Activated T-helper 17 cell treated with anti-CD3 and anti-CD28 coated beads, Interleukin-2, amount 50 U/mL, for 72 hours (primary cell): ENCODE measurements around the gene KARS1. TPM values are rescaled to one million over a fixed set of nuclear protein-coding genes. Genes with fewer than 3 reads are reported as not detected.
A peak's percentile ranks its signal among the peaks of the same experiment; 100 is the strongest.
"Not testable (repeated sequence)": the region's sequence is repeated elsewhere in the genome, so short reads cannot be mapped to it uniquely, and the experiment has no call there.

Source experiments
- ATAC-seq: fragments of 150-1000 bp; cut with Tn5 transposase; replicated peaks from 2 replicates; pipeline ENCODE4 v1.10.0; 2021; ENCODE audit warnings: mild to moderate bottlenecking, moderate library complexity
- H3K27ac Mint-ChIP-seq: one replicate; pipeline ENCODE4 v1.8.0; 2022; ENCODE audit warnings: mixed read lengths
- H3K27me3 Mint-ChIP-seq: one replicate; pipeline ENCODE4 v1.8.0; 2022; ENCODE audit warnings: mixed read lengths
- H3K36me3 Mint-ChIP-seq: one replicate; pipeline ENCODE4 v1.8.0; 2022; ENCODE audit warnings: low read depth, mild to moderate bottlenecking, mixed read lengths
- H3K4me1 Mint-ChIP-seq: one replicate; pipeline ENCODE4 v1.8.0; 2022; ENCODE audit warnings: mixed read lengths
- H3K4me3 Mint-ChIP-seq: one replicate; pipeline ENCODE4 v1.8.0; 2022; ENCODE audit warnings: mild to moderate bottlenecking, mixed read lengths
- H3K9me3 Mint-ChIP-seq: one replicate; pipeline ENCODE4 v1.8.0; 2022; ENCODE audit warnings: mixed read lengths
- total RNA-seq, 2 donors: library from RNA; stranded (reverse); gene quantifications; one replicate each; pipeline ENCODE4 v1.2.3, GENCODE V29; 2022

The KARS1 gene
- total RNA-seq, 2 donors from 2014 or later, result 153 to 269 TPM

DNA sequence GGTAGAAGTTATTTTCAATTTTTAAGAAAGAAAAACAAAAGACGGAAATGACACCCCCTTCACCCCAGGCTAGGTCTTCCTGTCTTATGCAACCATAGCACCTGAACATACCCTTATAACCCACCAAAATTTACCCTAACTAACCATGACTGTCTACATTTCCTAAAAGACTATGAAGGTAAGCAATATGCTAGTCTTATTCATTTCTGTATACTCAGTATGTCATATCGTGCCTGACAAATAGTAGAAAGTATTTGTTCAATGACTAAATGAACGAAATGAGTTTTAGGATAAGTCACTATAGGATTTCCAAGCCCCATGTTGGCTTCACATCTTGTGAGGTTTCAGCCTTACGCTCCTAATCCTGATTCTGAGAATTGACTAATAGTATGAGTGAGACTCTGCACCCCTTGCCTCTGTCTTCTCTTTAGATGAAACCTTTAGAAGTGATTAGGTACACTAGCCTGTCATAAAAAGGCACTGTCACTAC, 30.9 kb downstream of the KARS1 start:
- ATAC-seq, result peak; percentile 93
- H3K4me3 Mint-ChIP-seq, result peak overlapping the region; percentile 71
- H3K36me3 Mint-ChIP-seq, result peaks cover 89% of the 10 kb centered on the region
- H3K4me1 Mint-ChIP-seq, result peaks cover 29% of the 10 kb centered on the region
- H3K27ac Mint-ChIP-seq, result peak overlapping the region; percentile 86
- no peaks in the 10 kb centered on the region for H3K9me3 Mint-ChIP-seq
- no peaks in the 10 kb centered on the region for H3K27me3 Mint-ChIP-seq

DNA sequence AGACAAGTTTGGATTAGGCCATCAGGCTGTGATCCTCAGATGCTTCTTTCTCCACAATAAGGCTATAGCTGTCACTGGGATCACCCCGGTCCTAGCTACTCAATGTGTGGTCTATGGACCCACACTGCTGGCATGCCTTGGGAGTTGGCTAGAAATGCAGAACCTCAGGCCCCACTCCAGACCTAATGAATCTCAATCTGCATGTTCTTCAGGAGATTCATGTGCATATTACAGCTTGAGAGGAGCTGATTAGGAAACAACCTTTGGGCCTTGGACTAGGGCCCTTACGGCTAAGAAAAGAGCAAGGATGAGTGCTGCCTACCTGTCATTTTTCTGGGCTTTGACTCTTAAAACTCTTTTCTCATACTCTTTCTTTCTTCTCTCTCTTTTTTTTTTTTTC, 31.8 kb downstream of the KARS1 start:
- H3K27me3 Mint-ChIP-seq, result no peaks in the 10 kb centered on the region
- peaks cover 88% of the 10 kb centered on the region for H3K36me3 Mint-ChIP-seq
- peak overlapping the region; percentile 86 for H3K27ac Mint-ChIP-seq
- H3K4me3 Mint-ChIP-seq, result peak overlapping the region; percentile 71
- peaks cover 21% of the 10 kb centered on the region for H3K4me1 Mint-ChIP-seq
- ATAC-seq, result no peak
- H3K9me3 Mint-ChIP-seq, result no peaks in the 10 kb centered on the region

DNA sequence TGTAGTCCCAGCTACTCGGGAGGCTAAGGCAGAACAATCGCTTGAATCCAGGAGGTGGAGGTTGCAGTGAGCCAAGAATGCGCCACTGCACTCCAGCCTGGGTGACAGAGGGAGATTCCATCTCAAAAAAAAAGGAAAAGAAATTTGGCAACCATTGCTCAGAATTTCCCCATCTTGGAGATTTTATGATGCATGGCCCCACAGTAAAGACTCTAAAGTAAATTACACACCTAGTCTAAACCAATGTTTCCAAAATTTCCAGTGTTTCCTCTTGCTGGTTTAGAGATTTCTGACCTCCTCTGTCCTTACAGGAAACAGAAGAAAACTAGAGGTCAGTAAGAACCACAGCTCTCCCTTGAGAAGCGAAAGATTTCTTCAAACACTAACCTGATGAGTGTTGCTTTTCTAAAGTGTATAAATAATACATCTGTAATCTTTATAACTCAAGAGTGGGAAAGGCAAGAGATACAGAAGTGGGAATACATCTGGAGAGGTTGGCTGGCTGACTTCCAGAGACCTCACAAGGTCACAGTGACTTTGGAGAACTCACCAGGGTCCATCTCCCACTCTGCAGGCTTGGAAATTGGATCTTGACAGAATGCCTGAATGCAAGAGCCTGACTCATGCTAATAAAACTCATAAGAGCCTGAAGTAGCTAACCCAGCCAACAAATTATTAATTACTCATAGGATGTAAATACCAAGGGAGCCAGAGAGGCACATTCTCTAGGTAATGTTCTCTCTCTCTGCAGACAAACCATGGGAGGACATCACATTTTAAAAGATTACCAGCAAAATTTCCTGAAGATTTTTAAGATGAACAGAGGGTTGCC, 33.2 kb downstream of the KARS1 start:
- H3K4me1 Mint-ChIP-seq, result peaks cover 15% of the 10 kb centered on the region
- H3K27ac Mint-ChIP-seq, result no peak overlapping the region

DNA sequence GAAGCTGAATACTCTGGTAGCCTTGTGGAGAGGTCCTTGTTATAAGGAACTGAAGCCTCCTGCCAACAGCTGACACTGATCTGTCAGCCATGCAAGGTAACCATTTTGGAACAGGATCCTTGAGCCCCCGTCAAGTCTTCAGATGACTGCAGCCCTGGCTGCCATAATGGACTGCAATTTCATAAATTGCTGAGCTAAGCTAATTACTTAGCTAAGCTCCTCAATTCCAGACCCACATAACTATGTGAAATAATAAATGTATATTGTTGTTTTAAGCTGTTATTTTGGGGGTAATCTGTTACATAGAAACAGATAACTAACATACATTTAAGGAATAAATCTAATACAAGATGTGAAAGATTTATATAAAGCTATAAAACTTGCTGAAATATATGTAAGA, 41.0 kb downstream of the KARS1 start:
- H3K36me3 Mint-ChIP-seq, result peaks cover 90% of the 10 kb centered on the region
- no peaks in the 10 kb centered on the region for H3K27me3 Mint-ChIP-seq
- no peak overlapping the region for H3K27ac Mint-ChIP-seq
- ATAC-seq, result no peak
- H3K4me3 Mint-ChIP-seq, result no peak overlapping the region
- peaks cover 7% of the 10 kb centered on the region for H3K9me3 Mint-ChIP-seq
- no peaks in the 10 kb centered on the region for H3K4me1 Mint-ChIP-seq

More for the DNA sequence above, 33.2 kb downstream of the KARS1 start:
- no peaks in the 10 kb centered on the region for H3K9me3 Mint-ChIP-seq
- no peak overlapping the region for H3K4me3 Mint-ChIP-seq
- no peak for ATAC-seq
- H3K27me3 Mint-ChIP-seq, result no peaks in the 10 kb centered on the region
- H3K36me3 Mint-ChIP-seq, result peaks cover 88% of the 10 kb centered on the region

DNA sequence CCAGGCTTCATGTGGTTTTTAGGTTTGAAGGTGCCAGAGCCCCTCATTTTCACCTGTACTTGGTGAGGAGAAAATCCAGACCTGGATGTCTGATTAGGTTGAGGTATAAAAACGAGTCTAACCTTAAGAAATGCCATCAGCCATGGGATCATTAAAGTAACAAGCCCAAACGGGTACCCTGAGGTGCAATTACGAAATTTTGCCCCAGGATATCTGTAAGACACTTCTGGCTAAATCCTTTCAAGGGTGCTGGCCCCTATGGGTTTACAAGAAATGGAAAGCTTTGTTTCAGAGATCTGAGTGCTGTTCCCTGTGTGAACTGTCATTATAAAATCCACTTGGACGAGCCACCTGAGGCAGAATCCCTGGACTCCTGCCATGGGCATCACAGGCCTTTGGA, 44.2 kb downstream of the KARS1 start:
- no peak for ATAC-seq
- H3K27me3 Mint-ChIP-seq, result no peaks in the 10 kb centered on the region
- no peak overlapping the region for H3K4me3 Mint-ChIP-seq

DNA sequence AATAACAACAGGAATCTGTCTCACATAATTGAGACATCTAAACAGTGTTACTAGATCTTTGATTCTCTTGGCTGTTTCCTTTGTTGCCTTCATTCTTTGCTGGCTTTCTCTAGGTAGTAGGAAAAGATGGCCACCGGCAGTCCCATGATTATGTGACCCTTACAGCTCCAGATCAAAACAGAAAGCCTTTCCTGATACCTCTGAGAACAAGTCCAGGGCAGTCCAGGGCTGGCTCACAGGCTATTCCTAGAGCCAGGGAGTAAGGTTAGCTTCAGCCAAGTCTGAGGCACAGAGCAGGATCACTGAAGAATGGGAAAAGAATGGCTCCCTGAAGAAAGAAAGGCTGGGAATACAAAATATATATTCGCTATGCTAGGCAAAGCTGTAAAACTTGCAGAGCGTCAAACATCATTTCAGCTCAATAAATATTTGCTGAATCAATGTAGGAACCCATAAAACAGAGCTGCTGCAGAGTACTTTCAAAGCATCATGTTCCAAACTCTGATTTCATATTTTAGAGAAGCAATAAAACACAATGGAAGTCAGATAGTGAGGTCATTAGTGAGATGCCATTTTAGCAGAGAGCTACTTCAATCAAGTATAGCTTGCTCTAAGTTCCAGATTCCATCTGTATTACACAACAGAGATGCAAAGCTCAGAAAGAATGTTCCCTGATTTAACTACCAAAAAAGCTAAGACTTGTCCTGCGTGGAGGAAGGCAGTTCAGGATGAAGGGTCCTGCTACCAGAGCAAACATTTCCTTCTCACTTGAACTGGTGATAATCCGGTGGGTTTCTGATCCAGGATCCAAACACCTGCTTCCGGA, 47.8 kb downstream of the KARS1 start:
- Mint-ChIP-seq H3K27me3 (no peaks in the 10 kb centered on the region), H3K9me3 (peaks cover 7% of the 10 kb centered on the region), H3K36me3 (peaks cover 82% of the 10 kb centered on the region), H3K27ac (no peak overlapping the region), H3K4me1 (no peaks in the 10 kb centered on the region), H3K4me3 (no peak overlapping the region)
- no peak for ATAC-seq

More for the DNA sequence above, 44.2 kb downstream of the KARS1 start:
- no peak overlapping the region for H3K27ac Mint-ChIP-seq
- H3K36me3 Mint-ChIP-seq, result peaks cover 88% of the 10 kb centered on the region
- no peaks in the 10 kb centered on the region for H3K4me1 Mint-ChIP-seq
- peaks cover 7% of the 10 kb centered on the region for H3K9me3 Mint-ChIP-seq

DNA sequence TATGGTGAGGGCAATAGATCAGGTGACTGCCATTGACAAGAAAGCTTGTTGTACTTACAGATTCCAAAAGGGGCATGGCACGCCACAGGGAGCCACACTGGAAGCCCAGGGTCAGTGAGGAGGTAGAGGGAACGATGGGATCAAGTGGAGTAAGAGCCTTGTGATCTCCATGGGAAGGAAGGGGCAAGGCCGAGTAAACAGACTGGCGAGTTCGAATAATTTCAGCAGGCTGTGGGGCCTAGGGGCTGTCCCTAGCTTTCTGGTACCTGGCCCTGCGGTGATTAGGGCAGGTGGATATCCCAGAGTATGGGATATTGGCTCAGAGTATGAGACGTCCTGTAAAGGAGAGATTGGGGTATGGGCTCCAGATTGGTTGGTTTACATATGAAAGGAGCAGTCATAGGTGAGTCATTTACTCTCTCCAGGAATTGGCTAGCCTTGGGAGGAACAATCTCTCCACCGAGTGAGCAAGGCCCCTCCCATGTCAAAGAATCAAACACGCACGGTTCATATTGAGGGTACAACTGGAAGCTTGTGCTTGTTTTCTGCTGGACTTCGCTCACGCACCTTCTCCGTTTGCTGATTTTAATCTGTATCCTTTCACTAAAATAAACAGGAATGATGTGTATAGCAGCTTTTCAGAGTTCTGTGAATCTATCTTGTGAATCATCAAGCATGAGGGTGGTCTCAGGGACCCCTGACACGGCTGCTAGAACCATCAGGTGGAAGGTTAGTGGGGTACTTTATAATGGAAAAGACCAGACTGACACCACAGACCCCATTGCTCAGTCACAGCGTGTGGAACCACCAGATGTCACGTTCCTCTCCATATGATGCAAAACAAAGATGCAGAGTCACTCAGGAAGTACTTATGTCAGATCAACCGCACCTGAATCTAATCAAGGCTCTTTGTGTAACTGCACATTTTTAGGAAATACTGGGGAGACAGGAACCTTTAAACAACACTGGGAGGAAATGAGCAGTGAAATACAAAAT, 53.3 kb downstream of the KARS1 start:
- peaks cover 35% of the 10 kb centered on the region for H3K36me3 Mint-ChIP-seq
- H3K4me1 Mint-ChIP-seq, result peaks cover 4% of the 10 kb centered on the region
- no peaks in the 10 kb centered on the region for H3K9me3 Mint-ChIP-seq
- H3K27ac Mint-ChIP-seq, result peak overlapping the region; percentile 40
- no peaks in the 10 kb centered on the region for H3K27me3 Mint-ChIP-seq
- ATAC-seq, result peak; percentile 90
- peak overlapping the region; percentile 8 for H3K4me3 Mint-ChIP-seq

DNA sequence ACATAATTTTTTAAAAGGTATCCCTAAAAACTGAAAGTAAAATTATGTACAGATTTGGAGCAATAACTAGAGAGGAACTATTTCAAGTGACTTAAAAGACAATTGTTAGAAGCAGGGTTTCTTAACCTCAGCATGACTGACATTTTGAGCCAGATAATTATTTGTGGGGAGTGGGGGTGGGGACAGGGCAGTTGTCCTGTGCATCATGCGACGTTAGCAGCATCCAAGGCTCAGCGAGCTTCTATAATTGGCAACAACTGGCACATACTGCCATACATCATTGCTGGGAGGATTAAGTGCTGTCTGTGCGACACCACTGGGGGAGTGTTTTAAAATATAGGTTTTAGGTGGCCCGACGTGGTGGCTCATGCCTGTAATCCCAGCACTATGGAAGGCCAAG, 54.2 kb downstream of the KARS1 start:
- Mint-ChIP-seq H3K4me1 (peaks cover 4% of the 10 kb centered on the region), H3K27ac (no peak overlapping the region), H3K27me3 (no peaks in the 10 kb centered on the region), H3K4me3 (no peak overlapping the region), H3K36me3 (peaks cover 37% of the 10 kb centered on the region), H3K9me3 (no peaks in the 10 kb centered on the region)
- no peak for ATAC-seq

DNA sequence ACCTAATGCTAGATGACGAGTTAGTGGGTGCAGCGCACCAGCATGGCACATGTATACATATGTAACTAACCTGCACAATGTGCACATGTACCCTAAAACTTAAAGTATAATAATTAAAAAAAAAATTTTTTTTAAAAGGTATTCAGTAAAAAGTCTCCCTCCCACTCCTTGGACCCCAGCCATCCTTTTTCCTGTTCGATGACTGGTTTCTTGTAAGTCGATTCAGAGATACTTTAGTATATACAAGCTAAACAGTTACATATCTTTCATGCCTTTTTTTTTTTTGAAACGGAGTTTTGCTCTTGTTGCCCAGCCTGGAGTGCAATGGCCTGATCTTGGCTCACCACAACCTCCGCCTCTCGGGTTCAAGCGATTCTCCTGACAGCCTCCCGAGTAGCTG, 55.5 kb downstream of the KARS1 start:
- not testable (repeated sequence) for H3K9me3 Mint-ChIP-seq, H3K4me1 Mint-ChIP-seq, H3K4me3 Mint-ChIP-seq, H3K27me3 Mint-ChIP-seq, H3K27ac Mint-ChIP-seq, ATAC-seq
- peaks cover 24% of the 10 kb centered on the region for H3K36me3 Mint-ChIP-seq

DNA sequence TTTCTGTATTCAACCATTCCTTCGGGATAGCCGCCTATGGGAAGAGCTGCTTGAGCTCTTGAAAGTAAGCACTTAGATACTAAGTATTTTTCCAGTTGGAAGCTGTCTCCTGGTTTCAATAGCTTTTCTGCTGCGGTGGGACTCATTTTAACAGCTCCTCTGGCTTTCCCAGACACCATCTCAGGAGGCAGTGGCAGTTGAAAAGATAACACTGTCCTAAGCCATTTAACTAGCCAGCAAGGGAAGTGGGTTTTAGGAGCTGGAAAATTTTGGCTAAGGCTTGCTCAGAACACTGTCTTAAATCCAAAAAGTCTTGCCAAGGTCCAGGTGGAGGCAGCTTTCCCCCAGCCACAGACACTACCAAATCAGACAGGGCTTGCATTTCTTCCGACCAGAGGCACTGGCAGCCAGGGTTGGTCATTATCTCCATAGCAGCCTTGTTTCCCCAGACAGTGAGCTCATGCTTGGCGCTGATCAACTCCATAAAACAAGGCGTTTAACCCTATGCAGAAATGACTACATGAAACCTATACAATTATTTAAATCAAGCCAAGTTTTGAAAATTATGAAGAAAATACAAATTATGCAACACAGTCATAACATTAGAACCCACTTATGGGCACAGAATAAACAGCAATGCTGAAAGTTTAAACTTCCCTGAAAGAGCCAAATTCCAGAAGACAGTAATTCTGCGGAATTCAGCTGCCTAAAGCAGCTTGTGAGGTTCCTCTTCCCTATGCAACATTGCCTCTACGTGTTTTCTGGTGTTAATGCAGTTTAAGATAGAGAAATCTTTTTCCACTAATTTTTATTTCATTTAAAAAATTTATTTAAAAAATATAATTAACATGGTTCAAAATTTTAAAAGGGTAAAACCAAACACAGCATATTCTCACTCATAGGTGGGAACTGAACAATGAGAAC, 56.3 kb downstream of the KARS1 start:
- Mint-ChIP-seq H3K36me3 (peaks cover 21% of the 10 kb centered on the region), H3K4me3 (no peak overlapping the region), H3K9me3 (no peaks in the 10 kb centered on the region), H3K4me1 (peaks cover 4% of the 10 kb centered on the region), H3K27ac (no peak overlapping the region), H3K27me3 (no peaks in the 10 kb centered on the region)
- ATAC-seq, result no peak

DNA sequence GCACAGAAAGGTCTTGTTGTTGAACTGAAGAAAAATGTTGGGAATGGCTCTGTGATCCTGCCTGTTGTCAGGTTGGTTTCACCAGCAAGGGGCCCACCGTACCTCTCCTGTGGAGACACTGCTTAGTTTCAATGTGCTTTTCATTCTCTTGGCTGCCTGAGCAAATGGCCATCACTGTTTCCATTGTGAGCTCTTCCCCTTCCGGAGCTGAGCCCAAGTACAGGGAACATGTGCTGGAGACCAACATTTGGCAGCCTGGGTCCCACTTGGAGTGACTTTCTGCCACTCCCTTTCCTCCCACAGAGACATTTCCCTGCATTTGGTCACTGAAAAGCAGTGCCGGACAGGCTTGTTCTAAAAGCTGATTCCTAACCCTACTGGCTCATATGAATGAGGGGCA, 58.2 kb downstream of the KARS1 start:
- ATAC-seq, result no peak
- Mint-ChIP-seq H3K9me3 (no peaks in the 10 kb centered on the region), H3K27me3 (no peaks in the 10 kb centered on the region), H3K4me1 (peaks cover 16% of the 10 kb centered on the region), H3K4me3 (no peak overlapping the region), H3K36me3 (peaks cover 8% of the 10 kb centered on the region), H3K27ac (no peak overlapping the region)

DNA sequence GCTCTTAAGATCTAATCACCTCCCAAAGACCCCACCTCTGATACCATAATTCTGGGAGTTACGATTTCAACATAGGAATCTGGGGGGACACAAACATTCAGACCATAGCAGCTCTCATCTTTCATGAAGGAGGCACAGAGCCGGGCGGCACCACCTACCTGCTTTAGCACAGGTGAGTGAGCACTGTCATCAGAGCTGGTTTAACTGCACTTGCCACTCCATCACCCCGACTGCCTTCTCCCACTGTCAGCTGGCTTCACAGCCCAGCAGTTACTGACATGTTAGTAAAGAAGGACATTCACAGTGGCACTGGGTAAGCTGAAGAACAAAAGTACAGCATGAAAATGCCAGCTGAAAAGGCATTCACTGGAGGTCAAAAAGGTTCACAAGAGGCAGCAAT, 58.7 kb downstream of the KARS1 start:
- Mint-ChIP-seq H3K9me3 (no peaks in the 10 kb centered on the region), H3K27ac (peak overlapping the region; percentile 62), H3K27me3 (no peaks in the 10 kb centered on the region), H3K4me3 (no peak overlapping the region), H3K4me1 (peaks cover 15% of the 10 kb centered on the region), H3K36me3 (peaks cover 7% of the 10 kb centered on the region)
- no peak for ATAC-seq

DNA sequence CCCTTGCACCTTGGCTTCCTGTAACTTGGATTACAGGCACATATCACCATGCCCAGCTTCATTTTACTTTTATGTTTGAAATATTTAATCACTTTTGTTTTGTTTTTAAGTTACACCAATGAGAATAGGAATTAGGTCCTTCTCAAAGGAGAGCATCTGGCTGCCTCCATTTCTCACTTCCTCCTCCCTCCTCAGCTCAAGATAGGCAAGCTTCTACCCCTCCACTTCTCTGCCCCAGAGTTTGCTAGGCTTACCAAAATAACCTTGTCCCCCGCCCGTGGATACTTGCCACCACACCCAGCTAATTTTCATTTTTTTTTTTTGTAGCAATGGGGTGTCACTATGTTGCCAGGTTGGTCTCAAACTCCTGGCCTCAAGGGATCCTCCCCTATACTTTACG, 63.4 kb downstream of the KARS1 start:
- H3K9me3 Mint-ChIP-seq, result no peaks in the 10 kb centered on the region
- H3K27ac Mint-ChIP-seq, result peak overlapping the region; percentile 26
- peaks cover 14% of the 10 kb centered on the region for H3K4me1 Mint-ChIP-seq
- ATAC-seq, result no peak
- no peak overlapping the region for H3K4me3 Mint-ChIP-seq
- no peaks in the 10 kb centered on the region for H3K27me3 Mint-ChIP-seq
- H3K36me3 Mint-ChIP-seq, result peaks cover 28% of the 10 kb centered on the region
